22Rv1 (cell line): ENCODE data around the gene GRM8.

Experiments
- H3K27ac ChIP-seq: fragments of 450-650 bp; 2 replicates; pipeline ENCODE4 v1.5.1; 2017
- ZFX ChIP-seq: fragments of 450-650 bp; IDR thresholded peaks from 2 replicates; pipeline ENCODE4 v1.6.1; 2017; ENCODE audit warnings: antibody characterized with exemption, borderline replicate concordance
- TF ChIP-seq, protein P1 (sequence below): fragments of 450-650 bp; IDR thresholded peaks from 2 replicates; pipeline ENCODE4 v1.5.1; 2017; ENCODE audit warnings: mild to moderate bottlenecking

The GRM8 gene

DNA sequence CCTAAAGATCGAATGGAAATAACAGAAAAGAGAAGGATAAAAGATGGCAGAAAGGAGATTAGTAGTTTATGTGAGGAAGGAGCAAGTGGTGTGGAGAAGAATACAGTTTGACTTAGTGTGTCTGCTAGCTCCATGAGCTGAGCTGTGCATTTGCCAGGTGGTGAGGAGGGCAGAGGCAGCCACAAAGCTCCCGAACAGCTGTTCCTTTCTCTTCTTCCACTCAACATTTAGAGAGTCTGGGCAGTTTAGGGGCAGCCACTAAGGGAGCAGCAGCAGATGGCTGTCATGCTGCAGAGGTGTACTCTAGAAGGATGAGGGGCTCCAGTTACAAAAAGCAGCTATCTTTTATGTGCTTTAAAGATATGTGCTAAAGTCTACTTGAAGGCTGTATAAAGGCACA is 674.4 kb downstream of the GRM8 start:
- TF ChIP-seq, protein P1, sequence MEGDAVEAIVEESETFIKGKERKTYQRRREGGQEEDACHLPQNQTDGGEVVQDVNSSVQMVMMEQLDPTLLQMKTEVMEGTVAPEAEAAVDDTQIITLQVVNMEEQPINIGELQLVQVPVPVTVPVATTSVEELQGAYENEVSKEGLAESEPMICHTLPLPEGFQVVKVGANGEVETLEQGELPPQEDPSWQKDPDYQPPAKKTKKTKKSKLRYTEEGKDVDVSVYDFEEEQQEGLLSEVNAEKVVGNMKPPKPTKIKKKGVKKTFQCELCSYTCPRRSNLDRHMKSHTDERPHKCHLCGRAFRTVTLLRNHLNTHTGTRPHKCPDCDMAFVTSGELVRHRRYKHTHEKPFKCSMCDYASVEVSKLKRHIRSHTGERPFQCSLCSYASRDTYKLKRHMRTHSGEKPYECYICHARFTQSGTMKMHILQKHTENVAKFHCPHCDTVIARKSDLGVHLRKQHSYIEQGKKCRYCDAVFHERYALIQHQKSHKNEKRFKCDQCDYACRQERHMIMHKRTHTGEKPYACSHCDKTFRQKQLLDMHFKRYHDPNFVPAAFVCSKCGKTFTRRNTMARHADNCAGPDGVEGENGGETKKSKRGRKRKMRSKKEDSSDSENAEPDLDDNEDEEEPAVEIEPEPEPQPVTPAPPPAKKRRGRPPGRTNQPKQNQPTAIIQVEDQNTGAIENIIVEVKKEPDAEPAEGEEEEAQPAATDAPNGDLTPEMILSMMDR, result no peak
- TF ChIP-seq ZFX, result no peak
- no peak overlapping the region for H3K27ac ChIP-seq

DNA sequence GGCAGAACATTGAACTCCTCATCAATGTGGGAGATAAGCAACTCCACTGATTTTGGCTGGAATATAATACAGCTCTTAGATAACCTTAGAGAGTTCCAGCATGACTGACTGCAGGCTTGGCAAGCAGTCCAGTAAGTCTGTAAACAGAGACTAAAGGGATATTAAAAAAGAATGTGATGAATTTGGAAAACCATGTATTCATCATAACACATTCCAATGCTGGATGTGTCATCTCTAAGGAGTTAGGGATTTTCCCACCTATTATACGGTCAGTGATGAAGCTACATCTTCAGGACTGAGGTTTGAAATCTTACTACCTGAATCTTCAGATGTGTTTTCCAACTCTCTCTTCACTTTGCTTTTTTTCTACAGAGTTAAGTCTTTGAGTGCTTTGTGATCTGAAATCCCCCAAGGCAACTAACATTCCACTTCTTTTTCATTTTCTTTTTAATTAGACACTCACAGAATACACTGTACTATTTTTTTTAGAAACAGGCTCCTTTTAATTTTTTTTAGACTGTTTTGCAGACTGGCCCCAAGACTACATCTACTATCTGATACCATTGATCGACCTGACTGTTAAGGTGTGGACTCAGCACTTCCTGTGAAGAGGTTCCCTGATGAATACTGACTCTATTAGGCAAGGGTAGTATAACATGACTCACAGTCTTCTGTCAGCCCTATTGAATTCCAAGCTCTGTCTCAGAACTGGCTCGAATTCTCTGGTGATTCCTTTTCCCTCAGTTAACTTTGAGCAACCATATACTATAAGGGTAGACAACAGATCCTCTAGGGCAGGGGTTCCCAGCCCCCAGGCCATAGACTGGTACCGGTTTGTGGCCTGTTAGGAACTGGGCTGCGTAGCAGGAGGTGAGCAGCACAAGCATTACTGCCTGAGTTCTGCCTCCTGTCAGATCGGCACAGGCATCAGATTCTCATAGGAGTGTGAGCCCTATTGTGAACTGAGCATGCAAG is 678.2 kb downstream of the GRM8 start:
- TF ChIP-seq ZFX, result no peak
- TF ChIP-seq, protein P1, result no peak
- H3K27ac ChIP-seq, result no peak overlapping the region

DNA sequence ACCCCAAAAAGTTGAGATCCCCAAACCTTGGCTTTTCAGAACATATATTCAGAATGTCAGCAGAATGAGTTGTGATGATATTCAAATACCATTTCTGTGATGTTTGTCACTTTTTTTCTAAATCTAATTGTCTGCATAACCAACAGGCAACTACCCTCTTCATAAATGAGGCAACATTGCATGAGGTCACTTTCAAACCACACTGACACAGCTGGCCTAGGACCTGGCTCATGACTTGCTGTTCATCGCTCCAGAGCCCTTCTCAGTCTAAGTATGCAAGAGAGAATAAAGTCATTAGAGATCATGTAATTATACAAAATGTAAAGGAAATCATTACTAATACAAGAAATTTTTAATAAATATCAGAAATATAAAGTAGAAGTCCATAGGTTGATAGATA is 681.9 kb downstream of the GRM8 start:
- TF ChIP-seq ZFX, result no peak
- TF ChIP-seq, protein P1, result no peak
- no peak overlapping the region for H3K27ac ChIP-seq

DNA sequence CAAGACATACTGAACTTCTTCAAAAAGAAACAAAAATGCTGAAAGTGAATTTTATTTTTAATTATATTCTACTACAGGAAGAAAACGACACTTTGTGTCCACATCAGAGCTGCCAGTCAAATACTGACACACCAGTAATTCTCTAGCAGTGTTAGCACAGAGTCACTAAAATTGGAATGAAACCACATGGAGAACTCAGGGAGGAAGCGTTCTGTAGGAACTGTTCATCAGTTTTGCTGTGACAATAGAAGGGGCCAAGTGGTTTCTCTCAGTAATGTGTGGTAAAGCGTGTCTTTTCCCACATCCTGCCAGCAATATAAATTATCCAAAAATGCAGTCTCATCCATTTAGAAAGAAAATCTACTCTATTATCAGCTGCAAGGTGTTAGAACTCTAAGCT is 683.3 kb downstream of the GRM8 start:
- H3K27ac ChIP-seq, result no peak overlapping the region
- TF ChIP-seq, protein P1, result no peak
- no peak for TF ChIP-seq ZFX

DNA sequence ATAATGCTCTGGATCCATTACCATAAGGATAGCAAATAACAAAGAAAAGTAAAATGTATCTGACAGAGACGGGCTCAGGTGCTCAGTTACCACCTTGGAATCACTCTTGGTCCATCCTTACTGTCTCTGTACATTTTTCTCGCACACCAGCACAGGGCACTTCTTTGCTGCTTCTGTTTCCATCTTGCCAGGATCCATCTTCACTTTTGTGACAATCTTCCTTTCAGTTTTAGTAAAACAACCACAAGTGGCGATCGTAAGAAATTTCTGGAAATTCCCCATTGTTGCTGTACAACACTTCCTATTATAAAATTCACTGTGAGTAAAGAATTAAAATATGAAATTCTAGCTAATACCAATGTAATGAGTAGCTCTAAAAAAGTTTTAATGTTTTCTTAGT is 695.5 kb downstream of the GRM8 start:
- H3K27ac ChIP-seq, result no peak overlapping the region
- TF ChIP-seq, protein P1, result no peak
- no peak for TF ChIP-seq ZFX

DNA sequence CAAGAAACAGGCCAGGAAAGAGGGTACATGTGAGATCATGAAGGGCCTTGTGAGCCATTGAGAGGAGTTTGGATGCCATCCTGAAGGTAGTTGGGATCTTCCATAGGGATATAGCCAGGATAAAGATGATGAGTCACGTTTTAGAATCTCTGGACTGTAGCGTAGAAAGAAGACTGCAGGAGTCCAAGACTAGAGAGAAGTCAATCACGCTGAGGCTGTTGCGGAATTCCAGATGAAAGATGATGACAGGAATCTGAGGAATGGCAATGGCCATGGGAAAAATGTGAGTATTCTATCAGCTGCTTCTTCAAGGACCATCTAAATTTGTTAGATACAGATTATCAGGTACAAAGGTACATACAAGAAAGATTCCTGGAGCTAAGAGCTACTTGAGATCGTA is 711.3 kb downstream of the GRM8 start:
- TF ChIP-seq ZFX, result no peak
- TF ChIP-seq, protein P1, result no peak

DNA sequence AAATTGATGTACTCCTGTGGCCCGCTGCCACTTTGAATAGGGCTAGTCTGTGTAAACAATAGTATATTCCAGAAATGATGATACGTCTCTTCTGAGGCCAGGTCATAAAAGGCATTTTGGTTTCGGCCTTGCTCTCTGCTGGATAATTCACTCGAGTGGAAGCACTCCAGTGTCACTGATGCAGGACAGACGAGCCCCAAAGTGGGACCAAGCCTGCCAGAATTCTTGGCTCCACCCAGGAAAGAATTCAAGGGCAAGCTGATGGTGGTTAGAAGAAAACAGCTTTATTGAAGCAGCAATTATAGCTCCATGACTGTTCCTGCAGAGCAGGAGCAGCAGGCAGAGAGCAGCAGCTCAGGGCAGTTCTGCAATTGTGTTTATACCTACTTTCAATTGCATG is 717.6 kb downstream of the GRM8 start:
- TF ChIP-seq, protein P1, result no peak
- no peak for TF ChIP-seq ZFX
- no peak overlapping the region for H3K27ac ChIP-seq

More for the DNA sequence above, 711.3 kb downstream of the GRM8 start:
- no peak overlapping the region for H3K27ac ChIP-seq
